Omental fat pad (tissue), 4 donors: ENCODE data around the gene CRYL1. TPM values are rescaled to one million over a fixed set of nuclear protein-coding genes. Genes with fewer than 3 reads are reported as not detected.
"Not testable (repeated sequence)": the region's sequence is repeated elsewhere in the genome, so short reads cannot be mapped to it uniquely, and the experiment has no call there.

Experiments used
- ATAC-seq: fragments of 150-250 bp; one replicate; pipeline ENCODE4 v1.9.1; 2016; ENCODE audit warnings: mild to moderate bottlenecking, moderate library complexity; ENCODE audit not compliant: low FRiP score
- DNase-seq: peaks from one replicate; pipeline ENCODE4 v3.0.0-alpha.2; 2019; ENCODE audit warnings: low spot score
- total RNA-seq, 4 donors: library from RNA; depleted of rRNA; stranded (reverse); fragments of >200 nt; gene quantifications; one replicate each; pipeline ENCODE4 v1.1.0, GENCODE V29; 2016
- TF ChIP-seq, protein P1 (sequence below), 3 donors: fragments of 450-650 bp; IDR thresholded peaks; one replicate each; pipeline ENCODE4 v1.5.1; 2016 to 2017; ENCODE audit warnings: antibody characterized with exemption in 3 of 3, mild to moderate bottlenecking in 3 of 3, moderate library complexity in 2 of 3

CRYL1 gene
- total RNA-seq, 4 donors from 2014 or later: 30.3 to 42.2 (median 35.3) TPM

DNA sequence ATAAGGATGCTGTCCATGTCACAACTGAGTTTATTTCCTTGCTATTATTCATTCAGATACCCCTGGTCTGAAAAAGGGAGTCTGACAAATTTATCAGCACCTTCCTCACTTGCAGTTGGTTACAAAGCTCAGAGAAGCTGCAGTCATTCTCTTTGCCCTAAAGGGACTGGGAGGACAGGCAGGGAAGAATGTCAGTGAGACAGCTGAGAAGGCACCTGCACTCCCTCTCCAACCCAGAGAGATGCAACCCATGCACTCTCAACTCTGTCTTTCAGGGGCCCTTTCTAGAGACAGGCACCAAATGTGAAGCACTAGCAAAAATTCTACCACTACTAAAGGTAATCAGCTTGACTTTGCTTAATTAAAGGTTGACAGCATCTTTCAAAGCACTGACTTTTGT is 83.3 kb downstream of the CRYL1 start:
- DNase-seq: no peak
- no peak for ATAC-seq

DNA sequence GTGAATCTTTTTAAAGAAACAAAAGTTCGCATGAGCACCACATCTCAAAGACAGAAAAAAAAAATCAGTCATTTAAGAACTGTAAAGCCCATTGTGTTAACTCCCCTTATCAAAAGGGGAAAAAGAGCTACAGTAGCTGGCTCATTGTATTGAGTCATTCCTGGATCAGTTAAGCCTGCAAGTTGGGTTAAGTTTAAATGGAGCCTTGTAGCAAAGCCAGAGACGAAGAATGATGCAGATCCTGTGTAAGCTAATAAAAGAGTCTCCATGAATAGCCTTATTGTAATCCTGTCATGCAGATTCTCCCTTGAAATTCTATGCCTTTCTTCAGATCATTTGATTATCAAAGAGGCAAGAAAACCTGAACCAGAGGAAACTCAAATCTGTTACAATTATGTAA is 83.8 kb downstream of the CRYL1 start:
- no peak for ATAC-seq
- DNase-seq: no peak
- TF ChIP-seq, protein P1, sequence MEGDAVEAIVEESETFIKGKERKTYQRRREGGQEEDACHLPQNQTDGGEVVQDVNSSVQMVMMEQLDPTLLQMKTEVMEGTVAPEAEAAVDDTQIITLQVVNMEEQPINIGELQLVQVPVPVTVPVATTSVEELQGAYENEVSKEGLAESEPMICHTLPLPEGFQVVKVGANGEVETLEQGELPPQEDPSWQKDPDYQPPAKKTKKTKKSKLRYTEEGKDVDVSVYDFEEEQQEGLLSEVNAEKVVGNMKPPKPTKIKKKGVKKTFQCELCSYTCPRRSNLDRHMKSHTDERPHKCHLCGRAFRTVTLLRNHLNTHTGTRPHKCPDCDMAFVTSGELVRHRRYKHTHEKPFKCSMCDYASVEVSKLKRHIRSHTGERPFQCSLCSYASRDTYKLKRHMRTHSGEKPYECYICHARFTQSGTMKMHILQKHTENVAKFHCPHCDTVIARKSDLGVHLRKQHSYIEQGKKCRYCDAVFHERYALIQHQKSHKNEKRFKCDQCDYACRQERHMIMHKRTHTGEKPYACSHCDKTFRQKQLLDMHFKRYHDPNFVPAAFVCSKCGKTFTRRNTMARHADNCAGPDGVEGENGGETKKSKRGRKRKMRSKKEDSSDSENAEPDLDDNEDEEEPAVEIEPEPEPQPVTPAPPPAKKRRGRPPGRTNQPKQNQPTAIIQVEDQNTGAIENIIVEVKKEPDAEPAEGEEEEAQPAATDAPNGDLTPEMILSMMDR (IDR thresholded peaks at IDR 0.05): no peak

More for the DNA sequence above, 83.3 kb downstream of the CRYL1 start:
- TF ChIP-seq, protein P1 (IDR thresholded peaks at IDR 0.05): no peak

DNA sequence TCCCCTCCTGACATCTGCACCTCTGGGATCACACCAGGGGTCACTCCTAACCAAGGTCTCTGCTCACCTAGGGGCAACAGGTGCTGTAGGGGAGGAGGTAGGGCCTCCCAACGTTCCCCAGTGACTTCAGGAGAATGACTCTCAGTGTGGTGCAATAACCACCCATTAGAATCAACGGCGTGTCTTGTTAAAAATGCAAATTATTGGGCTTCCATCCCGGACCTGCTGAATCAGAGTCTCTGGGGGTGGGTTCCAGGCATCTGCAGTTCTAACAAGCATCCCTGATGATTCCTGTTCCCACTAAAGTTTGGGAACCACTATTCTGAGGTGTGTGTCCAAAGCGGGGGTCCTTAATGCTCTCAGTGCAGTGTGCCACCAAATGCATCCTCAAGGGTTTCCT is 84.6 kb downstream of the CRYL1 start:
- TF ChIP-seq, protein P1 (IDR thresholded peaks at IDR 0.05): no peak

DNA sequence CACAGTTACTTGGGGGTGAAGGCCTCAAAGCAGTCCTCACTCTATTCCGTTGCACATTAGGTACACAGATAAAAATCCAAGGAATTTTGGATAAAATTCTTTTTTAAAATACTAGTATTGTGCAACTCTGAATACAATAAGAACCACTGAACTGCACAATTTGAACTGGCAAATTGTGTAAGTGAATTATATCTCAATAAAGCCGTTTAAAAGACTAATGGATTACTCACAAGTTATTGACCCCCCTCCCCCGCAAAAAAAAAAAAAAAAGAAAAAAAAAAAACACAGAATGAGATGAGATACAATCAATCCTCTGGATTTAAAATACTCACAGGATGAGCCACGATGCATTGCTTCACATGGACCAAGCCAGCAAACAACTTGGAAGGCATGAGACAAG is 86.4 kb downstream of the CRYL1 start:
- DNase-seq: no peak
- TF ChIP-seq, protein P1 (IDR thresholded peaks at IDR 0.05): no peak
- ATAC-seq: peak; percentile 34

More for the DNA sequence above, 84.6 kb downstream of the CRYL1 start:
- ATAC-seq: peak; percentile 8
- DNase-seq: no peak

DNA sequence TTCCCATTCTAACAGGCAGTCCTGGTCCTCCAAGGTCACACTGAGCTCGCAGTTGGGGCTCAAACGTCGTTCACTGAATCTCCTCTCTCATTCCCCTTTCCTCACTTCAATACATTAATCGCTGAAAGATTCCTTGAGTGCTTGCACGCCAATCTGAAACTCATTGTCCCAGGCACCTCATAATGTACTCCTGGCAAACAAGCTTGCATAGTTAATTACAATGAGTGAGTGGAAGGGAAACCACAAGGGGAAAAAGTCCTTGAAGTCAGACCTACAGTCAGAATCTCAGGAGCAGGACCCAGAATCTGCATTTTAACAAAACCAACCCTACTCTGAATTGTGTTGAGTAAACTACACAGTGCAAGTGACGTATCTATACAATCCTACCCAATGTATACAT is 86.9 kb downstream of the CRYL1 start:
- ATAC-seq (no peak), DNase-seq (no peak)
- TF ChIP-seq, protein P1 (IDR thresholded peaks at IDR 0.05): no peak

DNA sequence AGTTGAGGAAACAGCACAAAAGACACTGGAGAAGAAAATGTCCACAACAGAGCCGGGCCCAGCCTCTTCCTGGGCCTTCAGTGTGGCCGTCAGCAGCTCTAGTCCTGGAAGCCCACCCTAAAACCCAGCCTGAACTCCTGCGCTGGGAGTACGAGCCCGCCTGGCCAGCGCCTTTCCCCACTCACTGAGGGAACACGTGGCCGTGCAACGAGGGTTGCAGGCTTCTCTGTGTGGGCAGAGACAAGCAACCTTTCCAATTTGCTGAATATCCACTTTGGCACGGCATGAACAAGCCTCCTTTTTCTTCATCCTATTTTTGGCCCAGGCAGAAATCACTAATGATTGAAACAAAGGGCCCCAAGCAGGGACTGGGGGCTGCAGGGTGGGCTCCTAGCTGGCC is 89.2 kb downstream of the CRYL1 start:
- DNase-seq (no peak), ATAC-seq (peak; percentile 59)
- TF ChIP-seq, protein P1 (IDR thresholded peaks at IDR 0.05): no peak

DNA sequence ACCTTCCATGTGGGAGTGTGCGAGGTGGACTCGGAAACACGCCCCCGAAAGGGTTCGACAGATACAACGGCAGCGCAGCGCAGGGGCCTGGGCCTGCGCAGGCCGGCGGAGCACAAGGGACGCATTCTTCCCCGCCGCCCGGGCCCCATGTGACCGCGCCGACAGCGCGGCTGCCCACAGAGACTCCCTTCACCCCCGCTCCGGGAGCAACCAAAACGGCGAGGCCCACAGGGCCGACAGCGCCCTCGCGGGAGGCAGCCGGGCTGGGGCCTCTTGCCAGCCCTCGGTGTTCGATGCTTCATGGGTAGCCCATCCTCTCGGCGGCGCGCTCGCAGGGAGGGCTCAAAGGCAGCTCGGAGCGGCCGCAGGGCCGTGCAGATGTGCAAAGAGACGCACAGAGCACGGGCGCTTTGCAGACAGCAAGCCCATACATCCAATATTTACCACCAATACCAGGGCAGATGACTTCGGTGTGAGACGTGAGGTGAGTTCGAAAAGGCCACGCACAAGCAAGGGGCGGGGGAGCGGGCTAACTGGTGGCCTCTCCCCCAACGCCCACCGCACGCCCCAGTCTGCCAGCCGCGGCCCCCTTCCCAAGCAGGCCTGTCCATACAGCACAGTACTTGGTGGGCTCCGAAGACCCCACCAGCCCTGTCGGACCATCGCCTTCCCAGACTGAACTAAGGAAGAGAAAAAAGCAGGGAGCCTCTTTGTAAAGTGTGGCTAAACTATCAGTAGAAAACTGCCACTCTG is 89.9 kb downstream of the CRYL1 start:
- ATAC-seq (no peak), DNase-seq (no peak)
- TF ChIP-seq, protein P1 (IDR thresholded peaks at IDR 0.05): no peak

DNA sequence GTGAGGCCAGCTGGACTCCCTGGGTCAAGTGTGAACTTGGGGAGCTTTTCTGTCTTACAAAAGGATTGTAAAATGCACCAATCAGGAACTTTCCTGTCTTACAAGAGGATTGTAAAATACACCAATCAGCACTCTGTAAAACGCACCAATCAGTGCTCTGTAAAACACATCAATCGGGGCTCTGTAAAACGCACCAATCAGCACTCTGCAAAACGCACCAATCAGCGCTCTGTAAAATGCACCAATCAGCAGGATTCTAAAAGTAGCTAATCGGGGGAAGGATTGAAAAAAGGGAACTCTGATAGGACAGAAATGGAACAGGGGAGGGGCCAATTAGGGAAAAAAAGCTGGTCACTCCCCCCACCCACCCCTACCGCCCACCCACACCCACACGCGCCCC is 91.4 kb downstream of the CRYL1 start:
- not testable (repeated sequence) for ATAC-seq, DNase-seq
